Tongue (tissue), 2 donors: ENCODE results near the gene HEMK1. TPM values are rescaled to one million over a fixed set of nuclear protein-coding genes. Genes with fewer than 3 reads are reported as not detected.
A peak's percentile ranks its signal among the peaks of the same experiment; 100 is the strongest.

Experiments
- DNase-seq: peaks from one replicate; pipeline ENCODE4 v3.0.0-alpha.2; 2015
- total RNA-seq: library from RNA; depleted of rRNA; stranded (reverse); fragments of >200 nt; gene quantifications from one replicate; pipeline ENCODE4 v1.2.3, GENCODE V29; 2014

HEMK1 gene
- total RNA-seq, 1 donor from 2014 or later = 12.4 TPM

GRCh38 chr3:50600841-50601591 is 31.7 kb downstream of the HEMK1 start:
- peak; percentile 97 for DNase-seq

- peak; percentile 60 for DNase-seq
Measured at GRCh38 chr3:50602595-50603191, 33.4 kb downstream of the HEMK1 start.

GRCh38 chr3:50603261-50604109 is 34.2 kb downstream of the HEMK1 start:
- DNase-seq = no peak

GRCh38 chr3:50604110-50604621 is 34.8 kb downstream of the HEMK1 start:
- no peak for DNase-seq

- DNase-seq = no peak
Measured at GRCh38 chr3:50604628-50605588, 35.6 kb downstream of the HEMK1 start.

- DNase-seq = no peak
Measured at GRCh38 chr3:50605901-50606326, 36.6 kb downstream of the HEMK1 start.

GRCh38 chr3:50606596-50606995 is 37.3 kb downstream of the HEMK1 start:
- no peak for DNase-seq

- DNase-seq = no peak
Measured at GRCh38 chr3:50607271-50608091, 38.2 kb downstream of the HEMK1 start.

- no peak for DNase-seq
Measured at GRCh38 chr3:50608278-50608677, 39.0 kb downstream of the HEMK1 start.

GRCh38 chr3:50609071-50609762 is 39.9 kb downstream of the HEMK1 start:
- DNase-seq = no peak

- no peak for DNase-seq
Measured at GRCh38 chr3:50609763-50610085, 40.4 kb downstream of the HEMK1 start.

- no peak for DNase-seq
Measured at GRCh38 chr3:50610181-50610971, 41.1 kb downstream of the HEMK1 start.

GRCh38 chr3:50610992-50611463 is 41.7 kb downstream of the HEMK1 start:
- DNase-seq = no peak

GRCh38 chr3:50611464-50612233 is 42.3 kb downstream of the HEMK1 start, which contains the start of gene CISH:
Gene CISH, minus strand, starts transcription at chr3:50611774. Its CDS starts 124 bp downstream, at chr3:50611650.
- DNase-seq = peak; percentile 98

- no peak for DNase-seq
Measured at GRCh38 chr3:50612234-50612882, 43.0 kb downstream of the HEMK1 start.

- DNase-seq = no peak
Measured at GRCh38 chr3:50612970-50613846, 43.9 kb downstream of the HEMK1 start.

GRCh38 chr3:50615190-50615589 is 45.9 kb downstream of the HEMK1 start:
- DNase-seq = no peak
